BLaER1 treated with 17β-estradiol and CSF1 and Interleukin-3, amounts not matched to agents 10 nM and 100 nM (cell line): Measurements from ENCODE around the gene SUPT7L.

ENCODE experiments used
- H3K27ac ChIP-seq, 11 experiments: shearing (Covaris generic); formaldehyde crosslinking; 2 replicates each; pipeline ENCODE4 v1.8.1; 2022
- H3K27me3 ChIP-seq, 11 experiments: shearing (Covaris generic); formaldehyde crosslinking; 2 replicates each; pipeline ENCODE4 v1.8.1; 2022
- H3K36me3 ChIP-seq, 11 experiments: shearing (Covaris generic); formaldehyde crosslinking; 2 replicates each; pipeline ENCODE4 v1.8.1; 2022
- H3K4me1 ChIP-seq, 10 experiments: shearing (Covaris generic); formaldehyde crosslinking; 2 replicates each; pipeline ENCODE4 v1.8.1; 2022
- H3K4me2 ChIP-seq, 11 experiments: shearing (Covaris generic); formaldehyde crosslinking; 2 replicates each; pipeline ENCODE4 v1.8.1; 2022
- H3K4me3 ChIP-seq, 10 experiments: shearing (Covaris generic); formaldehyde crosslinking; 2 replicates each; pipeline ENCODE4 v1.8.1; 2022
- H3K9ac ChIP-seq, 11 experiments: shearing (Covaris generic); formaldehyde crosslinking; 2 replicates each; pipeline ENCODE4 v1.8.1; 2022
- H3K9me3 ChIP-seq, 11 experiments: shearing (Covaris generic); formaldehyde crosslinking; replicated peaks in 1 of 11; 2 replicates each; pipeline ENCODE4 v1.8.1; 2022
- H4K20me1 ChIP-seq, 11 experiments: shearing (Covaris generic); formaldehyde crosslinking; 2 replicates each; pipeline ENCODE4 v1.8.1; 2022
- Cebpa-rat ChIP-seq, 11 experiments: shearing (Covaris generic); IDR thresholded peaks; 2 replicates each; pipeline ENCODE4 v1.8.1; 2022

SUPT7L gene

GRCh38 chr2:27652790-27653189 lies 10.6 kb downstream of the SUPT7L start:
- Histone ChIP-seq H3K4me3 (no peak overlapping the region), H3K27me3 (no peaks in the 10 kb centered on the region), H3K4me1 (peaks cover 0 to 4% (median 0%) of the 10 kb centered on the region in 10 experiments; a peak in 2 of 20 replicates), H3K4me2 (no peak overlapping the region), H3K36me3 (peaks cover 100% of the 10 kb centered on the region in 11 experiments), H3K9ac (no peak overlapping the region), H4K20me1 (peaks cover 0 to 24% (median 5%) of the 10 kb centered on the region in 11 experiments; a peak in 6 of 22 replicates), H3K27ac (no peak overlapping the region), H3K9me3 (no peaks in the 10 kb centered on the region)
- TF ChIP-seq Cebpa-rat (IDR thresholded peaks at IDR 0.05): no peak

- no peak overlapping the region for H3K4me2 ChIP-seq
- H3K9me3 ChIP-seq: no peaks in the 10 kb centered on the region
- peaks cover 100% of the 10 kb centered on the region in 11 experiments for H3K36me3 ChIP-seq
- H3K27ac ChIP-seq: no peak overlapping the region
- TF ChIP-seq Cebpa-rat (IDR thresholded peaks at IDR 0.05): no peak
- no peaks in the 10 kb centered on the region for H3K4me1 ChIP-seq
- H3K4me3 ChIP-seq: no peak overlapping the region
- no peaks in the 10 kb centered on the region for H3K27me3 ChIP-seq
- H3K9ac ChIP-seq: no peak overlapping the region
- H4K20me1 ChIP-seq: peaks cover 0 to 22% (median 5%) of the 10 kb centered on the region in 11 experiments; a peak in 6 of 22 replicates
These were observed 11.1 kb downstream of the SUPT7L start for GRCh38 chr2:27652341-27652740.

GRCh38 chr2:27651056-27651455 lies 12.4 kb downstream of the SUPT7L start:
- Histone ChIP-seq H3K9ac (no peak overlapping the region), H3K27ac (no peak overlapping the region)

GRCh38 chr2:27647737-27648136 lies 15.7 kb downstream of the SUPT7L start:
- Histone ChIP-seq H3K27me3 (no peaks in the 10 kb centered on the region), H3K27ac (no peak overlapping the region), H3K9ac (no peak overlapping the region), H3K4me3 (no peak overlapping the region), H4K20me1 (peaks cover 0 to 12% (median 0%) of the 10 kb centered on the region in 11 experiments; a peak in 1 of 22 replicates), H3K9me3 (no peaks in the 10 kb centered on the region), H3K36me3 (peaks cover 90 to 98% (median 96%) of the 10 kb centered on the region in 11 experiments), H3K4me2 (no peak overlapping the region), H3K4me1 (no peaks in the 10 kb centered on the region)
- no peak for TF ChIP-seq Cebpa-rat (IDR thresholded peaks at IDR 0.05)

More at GRCh38 chr2:27651056-27651455, 12.4 kb downstream of the SUPT7L start:
- no peak for TF ChIP-seq Cebpa-rat (IDR thresholded peaks at IDR 0.05)
- no peaks in the 10 kb centered on the region for H3K27me3 ChIP-seq
- peaks cover 99 to 100% (median 100%) of the 10 kb centered on the region in 11 experiments for H3K36me3 ChIP-seq
- H3K4me3 ChIP-seq: no peak overlapping the region
- no peak overlapping the region for H3K4me2 ChIP-seq
- H3K9me3 ChIP-seq: no peaks in the 10 kb centered on the region
- no peaks in the 10 kb centered on the region for H3K4me1 ChIP-seq
- peaks cover 0 to 12% (median 0%) of the 10 kb centered on the region in 11 experiments; a peak in 2 of 22 replicates for H4K20me1 ChIP-seq

- Histone ChIP-seq H3K4me3 (no peak overlapping the region), H3K36me3 (peaks cover 90 to 98% (median 96%) of the 10 kb centered on the region in 11 experiments), H3K4me1 (no peaks in the 10 kb centered on the region), H3K27ac (no peak overlapping the region), H3K9ac (0 out of 22 replicates have a peak overlapping the region, but pooled peaks of 2 of the 11 experiments have one; percentile 17 to 34), H3K9me3 (no peaks in the 10 kb centered on the region), H3K27me3 (no peaks in the 10 kb centered on the region), H3K4me2 (no peak overlapping the region), H4K20me1 (peaks cover 0 to 12% (median 0%) of the 10 kb centered on the region in 11 experiments; a peak in 1 of 22 replicates)
- no peak for TF ChIP-seq Cebpa-rat (IDR thresholded peaks at IDR 0.05)
These were observed 16.1 kb downstream of the SUPT7L start for GRCh38 chr2:27647289-27647688.

- Histone ChIP-seq H3K9me3 (no peaks in the 10 kb centered on the region), H3K27ac (no peak overlapping the region), H3K4me2 (no peak overlapping the region), H3K9ac (no peak overlapping the region), H3K4me3 (no peak overlapping the region), H4K20me1 (peaks cover 0 to 4% (median 0%) of the 10 kb centered on the region in 11 experiments; a peak in 1 of 22 replicates), H3K27me3 (no peaks in the 10 kb centered on the region), H3K36me3 (peaks cover 90 to 98% (median 96%) of the 10 kb centered on the region in 11 experiments), H3K4me1 (no peaks in the 10 kb centered on the region)
- TF ChIP-seq Cebpa-rat (IDR thresholded peaks at IDR 0.05): no peak
These were observed 18.2 kb downstream of the SUPT7L start for GRCh38 chr2:27645197-27645596.

- H3K4me2 ChIP-seq: no peak overlapping the region
- H4K20me1 ChIP-seq: peaks cover 0 to 6% (median 0%) of the 10 kb centered on the region in 11 experiments; a peak in 2 of 22 replicates
- H3K27ac ChIP-seq: no peak overlapping the region
- H3K4me1 ChIP-seq: no peaks in the 10 kb centered on the region
- peaks cover 90 to 98% (median 96%) of the 10 kb centered on the region in 11 experiments for H3K36me3 ChIP-seq
- H3K27me3 ChIP-seq: no peaks in the 10 kb centered on the region
- no peaks in the 10 kb centered on the region for H3K9me3 ChIP-seq
- TF ChIP-seq Cebpa-rat (IDR thresholded peaks at IDR 0.05): no peak
- no peak overlapping the region for H3K4me3 ChIP-seq
- H3K9ac ChIP-seq: no peak overlapping the region
These were observed 22.6 kb downstream of the SUPT7L start for GRCh38 chr2:27640722-27641245.

- Histone ChIP-seq H3K4me3 (no peak overlapping the region), H4K20me1 (peaks cover 0 to 6% (median 0%) of the 10 kb centered on the region in 11 experiments; a peak in 1 of 22 replicates), H3K36me3 (peaks cover 89 to 99% (median 96%) of the 10 kb centered on the region in 11 experiments), H3K9me3 (no peaks in the 10 kb centered on the region), H3K27me3 (no peaks in the 10 kb centered on the region), H3K4me2 (no peak overlapping the region), H3K27ac (no peak overlapping the region), H3K9ac (no peak overlapping the region), H3K4me1 (no peaks in the 10 kb centered on the region)
- TF ChIP-seq Cebpa-rat (IDR thresholded peaks at IDR 0.05): no peak
These were observed 24.7 kb downstream of the SUPT7L start for GRCh38 chr2:27638709-27639108.

- no peak for TF ChIP-seq Cebpa-rat (IDR thresholded peaks at IDR 0.05)
- H3K36me3 ChIP-seq: peaks cover 91 to 99% (median 97%) of the 10 kb centered on the region in 11 experiments
- no peak overlapping the region for H3K9ac ChIP-seq
These were observed 25.3 kb downstream of the SUPT7L start for GRCh38 chr2:27638037-27638637.

More at GRCh38 chr2:27638037-27638637, 25.3 kb downstream of the SUPT7L start:
- H3K4me1 ChIP-seq: no peaks in the 10 kb centered on the region
- no peaks in the 10 kb centered on the region for H3K9me3 ChIP-seq
- no peak overlapping the region for H3K4me3 ChIP-seq
- H3K27me3 ChIP-seq: no peaks in the 10 kb centered on the region
- H3K4me2 ChIP-seq: no peak overlapping the region
- peaks cover 0 to 6% (median 0%) of the 10 kb centered on the region in 11 experiments; a peak in 1 of 22 replicates for H4K20me1 ChIP-seq
- H3K27ac ChIP-seq: no peak overlapping the region
